Liver (tissue), 3 donors: ENCODE measurements around the gene KCNA2.

Experiments
- CTCF ChIP-seq: fragments of 150-350 bp; IDR thresholded peaks from 2 replicates; pipeline ENCODE4 v1.5.1; 2017; ENCODE audit warnings: improper control_type of control experiment, low read depth, low read length; ENCODE audit not compliant: missing input control
- TF ChIP-seq, protein P1 (sequence below): IDR thresholded peaks from 2 replicates; pipeline ENCODE4 v1.6.1; 2016; ENCODE audit warnings: antibody characterized with exemption
- donor health status: healthy.
- donor health status: healthy.

GRCh38 chr1:110617116-110617515 is 11.0 kb upstream of the KCNA2 start:
- TF ChIP-seq CTCF, result no peak
- TF ChIP-seq, protein P1, sequence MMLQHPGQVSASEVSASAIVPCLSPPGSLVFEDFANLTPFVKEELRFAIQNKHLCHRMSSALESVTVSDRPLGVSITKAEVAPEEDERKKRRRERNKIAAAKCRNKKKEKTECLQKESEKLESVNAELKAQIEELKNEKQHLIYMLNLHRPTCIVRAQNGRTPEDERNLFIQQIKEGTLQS, result no peak
